HepG2 (cell line): ENCODE results near the gene PA2G4. TPM values are rescaled to one million over a fixed set of nuclear protein-coding genes. Genes with fewer than 3 reads are reported as not detected.

ENCODE experiments used
- ATF7 ChIP-seq, 2 experiments: fragments of 450-650 bp in 1 of 2; sonication (generic) in 1 of 2; formaldehyde crosslinking in 1 of 2; IDR thresholded peaks; 2 replicates each; pipeline versions ENCODE4 v1.4.0 to v1.6.1; 2016 to 2020; ENCODE audit warnings: antibody characterized with exemption in 1 of 2, mild to moderate bottlenecking in 1 of 2, missing genetic modification reagents in 1 of 2
- CREB1 ChIP-seq, 2 experiments: fragments of 450-650 bp in 1 of 2; IDR thresholded peaks; 2 replicates each; pipeline ENCODE4 v1.6.1; 2016 to 2017; ENCODE audit warnings: control low read depth in 1 of 2, mild to moderate bottlenecking in 1 of 2, missing compliant biosample characterization in 1 of 2, missing genetic modification characterization in 1 of 2
- FOXM1 ChIP-seq: sonication (generic); formaldehyde crosslinking; IDR thresholded peaks from 2 replicates; pipeline ENCODE4 v1.5.0; 2020; ENCODE audit warnings: missing genetic modification reagents
- GTF3A ChIP-seq: sonication (generic); formaldehyde crosslinking; conservative IDR thresholded peaks from 2 replicates; pipeline ENCODE4 v1.4.0; 2020; ENCODE audit warnings: mild to moderate bottlenecking, missing genetic modification reagents
- KDM6A ChIP-seq: IDR thresholded peaks from 2 replicates; pipeline ENCODE4 v1.6.1; 2016; ENCODE audit warnings: low read depth
- KLF15 ChIP-seq: sonication (generic); formaldehyde crosslinking; IDR thresholded peaks from 2 replicates; pipeline ENCODE4 v1.8.1; 2023; ENCODE audit warnings: borderline replicate concordance, mild to moderate bottlenecking, inconsistent platforms, missing genetic modification reagents, mixed read lengths
- MYC ChIP-seq: sonication (generic); formaldehyde crosslinking; IDR thresholded peaks from 2 replicates; pipeline ENCODE4 v1.9.0; 2021; ENCODE audit warnings: missing genetic modification reagents, borderline replicate concordance
- PPARG ChIP-seq: conservative IDR thresholded peaks from 2 replicates; pipeline ENCODE4 v1.6.1; 2016; ENCODE audit warnings: missing biosample characterization, missing genetic modification reagents
- RBM39 ChIP-seq: fragments of 200-400 bp; formaldehyde crosslinking; IDR thresholded peaks from one replicate; pipeline ENCODE4 v1.6.1; 2018; ENCODE audit warnings: antibody characterized with exemption, mild to moderate bottlenecking, low read depth, low read length; ENCODE audit not compliant: poor library complexity, severe bottlenecking
- SNAPC4 ChIP-seq: sonication (generic); formaldehyde crosslinking; IDR thresholded peaks from 2 replicates; pipeline ENCODE4 v1.4.0; 2020; ENCODE audit warnings: mild to moderate bottlenecking, missing genetic modification reagents
- SP1 ChIP-seq, 2 experiments: fragments of 450-650 bp in 1 of 2; sonication (generic) in 1 of 2; formaldehyde crosslinking in 1 of 2; IDR thresholded peaks; 2 replicates each; pipeline versions ENCODE4 v1.4.0 to v1.6.1; 2016 to 2020; ENCODE audit warnings: missing genetic modification reagents in 1 of 2
- TAF15 ChIP-seq: fragments of 200-400 bp; formaldehyde crosslinking; IDR thresholded peaks from one replicate; pipeline ENCODE4 v1.6.1; 2018; ENCODE audit warnings: mild to moderate bottlenecking, low read depth, low read length; ENCODE audit not compliant: poor library complexity, severe bottlenecking
- ZNF232 ChIP-seq: sonication (generic); formaldehyde crosslinking; IDR thresholded peaks from 2 replicates; pipeline ENCODE4 v1.4.0; 2020; ENCODE audit warnings: missing genetic modification reagents, borderline replicate concordance
- ZNF354B ChIP-seq: sonication (generic); formaldehyde crosslinking; IDR thresholded peaks from 2 replicates; pipeline ENCODE4 v1.8.0; 2022; ENCODE audit warnings: mild to moderate bottlenecking, missing genetic modification reagents
- ZNF513 ChIP-seq: sonication (generic); formaldehyde crosslinking; conservative IDR thresholded peaks from 2 replicates; pipeline ENCODE4 v1.5.0; 2020; ENCODE audit warnings: missing genetic modification reagents
- ZNF556 ChIP-seq: sonication (generic); formaldehyde crosslinking; IDR thresholded peaks from 2 replicates; pipeline ENCODE4 v1.4.0; 2020; ENCODE audit warnings: mild to moderate bottlenecking, missing genetic modification reagents, borderline replicate concordance
- ZNF558 ChIP-seq: sonication (generic); formaldehyde crosslinking; IDR thresholded peaks from 2 replicates; pipeline ENCODE4 v1.9.0; 2022; ENCODE audit warnings: mild to moderate bottlenecking, missing genetic modification reagents, borderline replicate concordance
- ZNF577 ChIP-seq: sonication (generic); formaldehyde crosslinking; IDR thresholded peaks from 2 replicates; pipeline ENCODE4 v1.4.0; 2020; ENCODE audit warnings: mild to moderate bottlenecking, low read depth, missing genetic modification reagents, borderline replicate concordance
- polyA plus RNA-seq, 8 experiments: library from polyadenylated mRNA; depleted of rRNA in 3 of 8; stranded (reverse) in 7 of 8; unstranded in 1 of 8; fragments of >200 nt; fragmentation: Illumina TruSeq in 4 of 8; extraction: Trizol in 4 of 8; gene quantifications; 2 replicates each; pipeline versions ENCODE4 v1.2.1 to v1.2.3, GENCODE V29; 2011 to 2016; ENCODE audit warnings: low read depth in 4 of 8, missing spikeins in 1 of 8, mixed read lengths in 1 of 8; ENCODE audit not compliant: insufficient read depth in 1 of 8
- total RNA-seq, 5 experiments: library from RNA; depleted of rRNA; stranded (reverse); fragments of >200 nt; fragmentation: Illumina TruSeq; extraction: Trizol; gene quantifications; 2 replicates each; pipeline ENCODE4 v1.2.3, GENCODE V29; 2016; ENCODE audit warnings: low read depth in 1 of 5
- TF ChIP-seq, protein P1 (sequence below): sonication (generic); formaldehyde crosslinking; IDR thresholded peaks from 2 replicates; pipeline ENCODE4 v1.4.0; 2020; ENCODE audit warnings: missing genetic modification reagents, borderline replicate concordance

Gene PA2G4
- total and polyA plus RNA-seq, 2 of the 13 experiments (the other 11 are each of a cell fraction or from before 2014, with no cell fraction given) = 147 to 240 TPM

DNA sequence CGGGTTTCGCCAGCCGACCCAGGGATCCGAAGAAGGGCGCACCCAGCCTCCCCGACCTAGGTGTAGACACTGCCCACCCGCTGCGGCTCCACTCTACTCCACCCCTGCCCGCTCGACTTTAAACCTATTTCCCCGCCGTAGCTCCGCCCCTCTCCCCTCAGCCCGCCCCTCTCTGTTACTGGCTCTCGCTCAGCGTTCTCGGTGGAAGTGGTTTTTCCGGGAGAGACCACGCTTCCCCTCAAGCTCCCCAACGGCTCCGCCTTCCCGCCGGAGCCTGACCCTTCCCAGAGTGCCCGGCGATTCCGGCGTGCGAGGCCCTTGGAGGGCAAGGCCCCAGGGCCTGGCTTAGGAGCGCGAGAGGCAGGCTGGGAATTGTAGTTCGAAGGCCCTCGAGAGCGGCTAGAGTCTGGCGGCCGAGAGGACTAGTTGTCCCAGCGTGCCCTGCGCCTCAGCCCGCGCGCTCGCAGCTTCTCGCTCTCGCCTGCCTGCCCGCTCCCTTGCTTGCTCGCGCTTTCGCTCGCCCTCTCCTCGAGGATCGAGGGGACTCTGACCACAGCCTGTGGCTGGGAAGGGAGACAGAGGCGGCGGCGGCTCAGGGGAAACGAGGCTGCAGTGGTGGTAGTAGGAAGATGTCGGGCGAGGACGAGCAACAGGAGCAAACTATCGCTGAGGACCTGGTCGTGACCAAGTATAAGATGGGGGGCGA is at the start of gene PA2G4 (continued):
- peak; percentile 85; the same call in 1 of the 2 replicates for TF ChIP-seq SNAPC4 (CRISPR knock-in tag)
- no peak for TF ChIP-seq KDM6A (CRISPR knock-in tag)
- TF ChIP-seq ATF7 (IDR thresholded peaks at IDR 0.05) = no peak
- no peak for TF ChIP-seq ATF7 (CRISPR knock-in tag; IDR thresholded peaks at IDR 0.05)
- TF ChIP-seq TAF15 = peak; percentile 74
- TF ChIP-seq, protein P1, sequence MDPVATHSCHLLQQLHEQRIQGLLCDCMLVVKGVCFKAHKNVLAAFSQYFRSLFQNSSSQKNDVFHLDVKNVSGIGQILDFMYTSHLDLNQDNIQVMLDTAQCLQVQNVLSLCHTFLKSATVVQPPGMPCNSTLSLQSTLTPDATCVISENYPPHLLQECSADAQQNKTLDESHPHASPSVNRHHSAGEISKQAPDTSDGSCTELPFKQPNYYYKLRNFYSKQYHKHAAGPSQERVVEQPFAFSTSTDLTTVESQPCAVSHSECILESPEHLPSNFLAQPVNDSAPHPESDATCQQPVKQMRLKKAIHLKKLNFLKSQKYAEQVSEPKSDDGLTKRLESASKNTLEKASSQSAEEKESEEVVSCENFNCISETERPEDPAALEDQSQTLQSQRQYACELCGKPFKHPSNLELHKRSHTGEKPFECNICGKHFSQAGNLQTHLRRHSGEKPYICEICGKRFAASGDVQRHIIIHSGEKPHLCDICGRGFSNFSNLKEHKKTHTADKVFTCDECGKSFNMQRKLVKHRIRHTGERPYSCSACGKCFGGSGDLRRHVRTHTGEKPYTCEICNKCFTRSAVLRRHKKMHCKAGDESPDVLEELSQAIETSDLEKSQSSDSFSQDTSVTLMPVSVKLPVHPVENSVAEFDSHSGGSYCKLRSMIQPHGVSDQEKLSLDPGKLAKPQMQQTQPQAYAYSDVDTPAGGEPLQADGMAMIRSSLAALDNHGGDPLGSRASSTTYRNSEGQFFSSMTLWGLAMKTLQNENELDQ (CRISPR knock-in tag) = 0 out of 2 replicates have a peak, but pooled peaks have one; percentile 12
- no peak for TF ChIP-seq ZNF513
- peak; percentile 97; the same call in 1 of the 2 replicates for TF ChIP-seq ZNF354B (CRISPR knock-in tag)
- TF ChIP-seq SP1 (IDR thresholded peaks at IDR 0.05) = no peak
- no peak; the same call in 1 of the 2 replicates for TF ChIP-seq SP1 (CRISPR knock-in tag; IDR thresholded peaks at IDR 0.05)
- TF ChIP-seq MYC (CRISPR knock-in tag) = peak; percentile 97; the same call in 1 of the 2 replicates
- 0 out of 2 replicates have a peak, but pooled peaks have one; percentile 71 for TF ChIP-seq ZNF232 (CRISPR knock-in tag)
- no peak; the same call in 1 of the 2 replicates for TF ChIP-seq KLF15
- no peak for TF ChIP-seq FOXM1
- TF ChIP-seq PPARG (CRISPR knock-in tag) = peak; percentile 66
- TF ChIP-seq GTF3A = 0 out of 2 replicates have a peak, but pooled peaks have one; percentile 40
- TF ChIP-seq ZNF577 = no peak
- TF ChIP-seq ZNF556 (CRISPR knock-in tag) = peak; percentile 73; the same call in 1 of the 2 replicates
- TF ChIP-seq CREB1 (IDR thresholded peaks at IDR 0.05) = peak; percentile 37; the same call in 1 of the 2 replicates
- peak; percentile 86 for TF ChIP-seq CREB1 (CRISPR knock-in tag; IDR thresholded peaks at IDR 0.05)
- TF ChIP-seq RBM39 = peak; percentile 47
- TF ChIP-seq ZNF558 (CRISPR knock-in tag) = peak; percentile 90; the same call in 1 of the 2 replicates
